A549 (cell line): Measurements from ENCODE around the gene USP22. TPM values are rescaled to one million over a fixed set of nuclear protein-coding genes. Genes with fewer than 3 reads are reported as not detected.
A peak's percentile ranks its signal among the peaks of the same experiment; 100 is the strongest.

Source experiments
- ATAC-seq, 2 experiments: fragments of 200-7000 bp in 1 of 2; fragments of >200 bp in 1 of 2; cut with Nextera tagmentation in 1 of 2; cut with Tn5 transposase in 1 of 2; 3 replicates each; pipeline versions ENCODE4 v1.8.0 to v1.9.1; 2018 to 2020; ENCODE audit warnings: mild to moderate bottlenecking in 1 of 2, moderate library complexity in 1 of 2
- CTCF ChIA-PET: fragments of 300-600 bp; sonication (Branson Sonifier 250); formaldehyde crosslinking; extraction: SDS; loops from one replicate; lab custom pipeline; 2021; ENCODE audit warnings: antibody characterized with exemption, inconsistent platforms; lab: Yijun Ruan, JAX
- POLR2A ChIA-PET: fragments of 350-600 bp; formaldehyde crosslinking; extraction: SDS; loops from one replicate; lab custom pipeline; 2021; ENCODE audit warnings: antibody characterized with exemption, inconsistent platforms; lab: Yijun Ruan, JAX
- DNase-seq, 2 experiments: peaks; one replicate each; pipeline versions ENCODE4 v3.0.0 to v3.0.0-alpha.2; 2011 to 2016; ENCODE audit warnings: low read depth in 1 of 2, low spot score in 1 of 2
- FAIRE-seq: peaks from 2 replicates; lab custom pipeline; 2011; peaks lifted over from hg19 to GRCh38; lab: Jason Lieb, UNC
- H3K27ac ChIP-seq, 2 experiments: fragments of >200 bp; sonication (Bioruptor Twin); formaldehyde crosslinking; 3 replicates each; pipeline ENCODE4 v1.5.1; 2016 to 2017
- H3K4me1 ChIP-seq: fragments of >200 bp; sonication (Bioruptor Twin); formaldehyde crosslinking; 3 replicates; pipeline ENCODE4 v1.6.1; 2016
- H3K4me2 ChIP-seq: fragments of >200 bp; sonication (Bioruptor Twin); formaldehyde crosslinking; 3 replicates; pipeline ENCODE4 v1.6.1; 2016
- H3K4me3 ChIP-seq: fragments of >200 bp; sonication (Bioruptor Twin); formaldehyde crosslinking; 3 replicates; pipeline ENCODE4 v1.5.1; 2016
- H3K9me3 ChIP-seq: fragments of >200 bp; sonication (Bioruptor Twin); formaldehyde crosslinking; 3 replicates; pipeline ENCODE4 v1.6.1; 2016
- CHD4 ChIP-seq: fragments of 200-600 bp; sonication (generic); IDR thresholded peaks from 2 replicates; pipeline ENCODE4 v1.6.1; 2016; ENCODE audit warnings: antibody characterized with exemption, mild to moderate bottlenecking, borderline replicate concordance
- EHMT2 ChIP-seq: fragments of 200-600 bp; sonication (generic); IDR thresholded peaks from 2 replicates; pipeline ENCODE4 v1.6.1; 2016; ENCODE audit warnings: antibody characterized with exemption, low read depth, mild to moderate bottlenecking, moderate library complexity
- ESRRA ChIP-seq: fragments of 150-350 bp; IDR thresholded peaks from 2 replicates; pipeline ENCODE4 v1.6.1; 2014; ENCODE audit warnings: mild to moderate bottlenecking, low read length, borderline replicate concordance
- FOSB ChIP-seq: fragments of 250-450 bp; sonication (Bioruptor Pico); IDR thresholded peaks from 2 replicates; pipeline ENCODE4 v1.5.0; 2020; ENCODE audit warnings: mild to moderate bottlenecking, moderate library complexity
- HDAC2 ChIP-seq: fragments of 200-600 bp; sonication (generic); IDR thresholded peaks from 2 replicates; pipeline ENCODE4 v1.6.1; 2016
- HOXB13 ChIP-seq: fragments of 250-450 bp; sonication (Bioruptor Pico); IDR thresholded peaks from 2 replicates; pipeline ENCODE4 v1.5.0; 2020; ENCODE audit warnings: low read depth, mild to moderate bottlenecking, moderate library complexity
- JUN ChIP-seq, 2 experiments: fragments of >200 bp; sonication (Bioruptor Twin); formaldehyde crosslinking; IDR thresholded peaks; 2 replicates in 1 of 2; 3 replicates in 1 of 2; pipeline ENCODE4 v1.6.1; 2016 to 2017
- KDM1A ChIP-seq: fragments of 200-600 bp; sonication (generic); IDR thresholded peaks from 2 replicates; pipeline ENCODE4 v1.6.1; 2016; ENCODE audit warnings: low read depth, mild to moderate bottlenecking
- KDM5A ChIP-seq: fragments of 200-600 bp; sonication (generic); IDR thresholded peaks from 2 replicates; pipeline ENCODE4 v1.6.1; 2016; ENCODE audit warnings: antibody characterized with exemption, mild to moderate bottlenecking
- MAFK ChIP-seq: fragments of 450-650 bp; IDR thresholded peaks from 2 replicates; pipeline ENCODE4 v1.6.1; 2014; ENCODE audit not compliant: partially characterized antibody
- NPAS2 ChIP-seq: fragments of 250-450 bp; sonication (Bioruptor Pico); IDR thresholded peaks from 2 replicates; pipeline ENCODE4 v1.8.0; 2022; ENCODE audit warnings: mild to moderate bottlenecking, moderate library complexity, borderline replicate concordance
- PHF8 ChIP-seq: fragments of 200-600 bp; sonication (generic); IDR thresholded peaks from 2 replicates; pipeline ENCODE4 v1.6.1; 2016; ENCODE audit warnings: low read depth, mild to moderate bottlenecking, antibody characterized with exemption, moderate library complexity, borderline replicate concordance
- POLR2A ChIP-seq: IDR thresholded peaks from 2 replicates; pipeline ENCODE4 v1.6.1; 2012; ENCODE audit warnings: mild to moderate bottlenecking, low read length
- POLR2AphosphoS2 ChIP-seq: conservative IDR thresholded peaks from 2 replicates; pipeline ENCODE4 v1.6.1; 2012; ENCODE audit warnings: low read length, improper control_type of control experiment, inconsistent platforms
- RCOR1 ChIP-seq: fragments of 150-350 bp; IDR thresholded peaks from 2 replicates; pipeline ENCODE4 v1.6.1; 2014; ENCODE audit warnings: antibody characterized with exemption, low read length, low read depth
- RFX5 ChIP-seq: fragments of 450-650 bp; IDR thresholded peaks from 2 replicates; pipeline ENCODE4 v1.7.1; 2014; ENCODE audit warnings: antibody characterized with exemption, mild to moderate bottlenecking, moderate library complexity
- SREBF2 ChIP-seq: fragments of 450-650 bp; IDR thresholded peaks from 2 replicates; pipeline ENCODE4 v1.6.1; 2014; ENCODE audit warnings: mild to moderate bottlenecking, moderate library complexity
- ZFP36 ChIP-seq: fragments of 450-650 bp; IDR thresholded peaks from 2 replicates; pipeline ENCODE4 v1.6.1; 2014; ENCODE audit warnings: borderline replicate concordance; ENCODE audit not compliant: partially characterized antibody
- ZSCAN20 ChIP-seq: fragments of 250-450 bp; sonication (Bioruptor Pico); IDR thresholded peaks from 2 replicates; pipeline ENCODE4 v1.8.0; 2022; ENCODE audit warnings: mild to moderate bottlenecking, moderate library complexity
- WGBS: methylation state at CpG from one replicate; pipeline ENCODE4 v1.1.6; 2017; ENCODE audit errors: missing lambda C conversion rate; 5-methylcytosine and 5-hydroxymethylcytosine counted together
- polyA plus RNA-seq, 4 experiments: library from polyadenylated mRNA; depleted of rRNA in 3 of 4; stranded (reverse); fragments of >200 nt; fragmentation: RNase III in 1 of 4; extraction: RNeasy Plus Mini Kit Qiagen cat#74134 plus additional on column Dnase treatment in 1 of 4; gene quantifications; 2 replicates in 3 of 4; 3 replicates in 1 of 4; pipeline ENCODE4 v1.2.3, GENCODE V29; 2011 to 2017
- TF ChIP-seq, protein P1 (sequence below): fragments of 150-350 bp; IDR thresholded peaks from 2 replicates; pipeline ENCODE4 v1.6.1; 2014; ENCODE audit warnings: low read depth, mild to moderate bottlenecking, low read length
- TF ChIP-seq, protein P2 (sequence below): fragments of 450-650 bp; IDR thresholded peaks from 2 replicates; pipeline ENCODE4 v1.6.1; 2014; ENCODE audit warnings: antibody characterized with exemption
- TF ChIP-seq, protein P3 (sequence below): IDR thresholded peaks from 2 replicates; pipeline ENCODE4 v1.6.1; 2012

Gene USP22
- polyA plus RNA-seq, 2 of the 4 experiments (the other 2 are of a cell fraction): 130 to 293 TPM

DNA sequence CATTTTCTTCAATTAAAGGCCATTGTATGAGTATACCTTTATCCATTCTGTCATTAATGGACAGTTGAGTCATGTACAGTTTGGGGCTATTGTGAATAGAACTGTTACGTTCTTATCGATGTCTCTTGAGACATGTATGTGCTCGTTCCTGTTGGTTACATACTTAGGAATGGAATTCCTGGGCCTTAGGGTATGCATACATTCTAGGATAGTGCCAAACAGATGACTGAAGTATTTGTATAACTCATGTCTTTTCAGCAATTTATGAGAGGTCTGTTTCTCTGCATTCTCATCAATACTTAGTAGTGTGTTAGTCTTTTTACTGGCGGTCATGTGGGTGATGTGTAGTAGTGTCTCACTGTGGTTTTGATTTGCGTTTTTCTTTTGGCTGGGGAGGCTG is 81.2 kb downstream of the USP22 start:
- no peak for TF ChIP-seq SREBF2
- TF ChIP-seq MAFK: no peak
- TF ChIP-seq FOSB (CRISPR knock-in tag): no peak
- no peak for TF ChIP-seq HDAC2
- TF ChIP-seq RFX5: no peak
- no peak for TF ChIP-seq HOXB13 (CRISPR knock-in tag)
- no peak for TF ChIP-seq POLR2AphosphoS2
- TF ChIP-seq CHD4: no peak
- TF ChIP-seq NPAS2: no peak
- TF ChIP-seq, protein P1, sequence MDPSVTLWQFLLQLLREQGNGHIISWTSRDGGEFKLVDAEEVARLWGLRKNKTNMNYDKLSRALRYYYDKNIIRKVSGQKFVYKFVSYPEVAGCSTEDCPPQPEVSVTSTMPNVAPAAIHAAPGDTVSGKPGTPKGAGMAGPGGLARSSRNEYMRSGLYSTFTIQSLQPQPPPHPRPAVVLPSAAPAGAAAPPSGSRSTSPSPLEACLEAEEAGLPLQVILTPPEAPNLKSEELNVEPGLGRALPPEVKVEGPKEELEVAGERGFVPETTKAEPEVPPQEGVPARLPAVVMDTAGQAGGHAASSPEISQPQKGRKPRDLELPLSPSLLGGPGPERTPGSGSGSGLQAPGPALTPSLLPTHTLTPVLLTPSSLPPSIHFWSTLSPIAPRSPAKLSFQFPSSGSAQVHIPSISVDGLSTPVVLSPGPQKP: no peak
- TF ChIP-seq KDM5A: no peak
- TF ChIP-seq, protein P2, sequence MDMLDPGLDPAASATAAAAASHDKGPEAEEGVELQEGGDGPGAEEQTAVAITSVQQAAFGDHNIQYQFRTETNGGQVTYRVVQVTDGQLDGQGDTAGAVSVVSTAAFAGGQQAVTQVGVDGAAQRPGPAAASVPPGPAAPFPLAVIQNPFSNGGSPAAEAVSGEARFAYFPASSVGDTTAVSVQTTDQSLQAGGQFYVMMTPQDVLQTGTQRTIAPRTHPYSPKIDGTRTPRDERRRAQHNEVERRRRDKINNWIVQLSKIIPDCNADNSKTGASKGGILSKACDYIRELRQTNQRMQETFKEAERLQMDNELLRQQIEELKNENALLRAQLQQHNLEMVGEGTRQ: no peak
- no peak for TF ChIP-seq EHMT2
- TF ChIP-seq, protein P3, sequence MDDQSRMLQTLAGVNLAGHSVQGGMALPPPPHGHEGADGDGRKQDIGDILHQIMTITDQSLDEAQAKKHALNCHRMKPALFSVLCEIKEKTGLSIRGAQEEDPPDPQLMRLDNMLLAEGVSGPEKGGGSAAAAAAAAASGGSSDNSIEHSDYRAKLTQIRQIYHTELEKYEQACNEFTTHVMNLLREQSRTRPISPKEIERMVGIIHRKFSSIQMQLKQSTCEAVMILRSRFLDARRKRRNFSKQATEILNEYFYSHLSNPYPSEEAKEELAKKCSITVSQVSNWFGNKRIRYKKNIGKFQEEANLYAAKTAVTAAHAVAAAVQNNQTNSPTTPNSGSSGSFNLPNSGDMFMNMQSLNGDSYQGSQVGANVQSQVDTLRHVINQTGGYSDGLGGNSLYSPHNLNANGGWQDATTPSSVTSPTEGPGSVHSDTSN: no peak
- no peak for TF ChIP-seq ZSCAN20 (CRISPR knock-in tag)
- TF ChIP-seq ESRRA: no peak
- no peak for TF ChIP-seq PHF8
- TF ChIP-seq JUN (IDR thresholded peaks at IDR 0.05): no peak
- no peak for TF ChIP-seq KDM1A
- TF ChIP-seq ZFP36: no peak
- ChIA-PET CTCF (interaction anchor here (1.0 to 1.2 kb wide), 2 partner anchors 17 to 32 kb away, joined by 3 read pairs; no protein-coding TSS in a partner anchor), POLR2A (no interaction called here)
- Histone ChIP-seq H3K4me2 (no peak overlapping the region), H3K27ac (no peak overlapping the region), H3K4me1 (no peaks in the 10 kb centered on the region), H3K9me3 (no peaks in the 10 kb centered on the region), H3K4me3 (no peak overlapping the region)
- DNase-seq (no peak), ATAC-seq (no peak), FAIRE-seq (peak; percentile 51)
- 66% methylated on average over 5 of the region's 5 CpGs for WGBS

DNA sequence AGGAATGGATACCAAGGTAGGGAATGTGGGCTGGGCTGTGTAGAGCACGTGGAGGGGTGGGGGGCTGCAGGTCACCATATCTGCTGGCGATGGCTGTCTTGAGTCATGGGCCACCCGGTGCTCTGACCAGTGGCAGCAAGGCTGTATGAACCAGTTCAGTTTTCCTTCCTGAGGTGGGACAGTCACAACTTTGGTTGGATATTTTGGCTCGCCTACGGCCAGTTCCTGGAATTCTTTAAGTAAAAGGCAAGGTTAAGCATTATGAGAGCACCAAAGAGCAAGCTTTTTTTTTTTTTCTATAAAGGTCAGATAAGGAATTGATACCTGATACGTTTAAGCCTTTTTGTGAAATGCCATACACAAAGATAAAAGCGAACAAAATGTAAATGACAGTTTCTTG is 81.9 kb downstream of the USP22 start:
- ATAC-seq: no peak; a peak in 1 of 6 replicates
- H3K27ac ChIP-seq: no peak overlapping the region
- POLR2A ChIA-PET: no interaction called here
- WGBS: 71% methylated on average over 6 of the region's 7 CpGs
- H3K4me3 ChIP-seq: no peak overlapping the region
- no peaks in the 10 kb centered on the region for H3K9me3 ChIP-seq
- peak; percentile 28 for FAIRE-seq
- no peak overlapping the region for H3K4me2 ChIP-seq
- CTCF ChIA-PET: interaction anchor here (0.6 to 1.2 kb wide), 3 partner anchors 16 to 143 kb away, joined by 3 read pairs; no protein-coding TSS in a partner anchor
- TF ChIP-seq PHF8: no peak
- TF ChIP-seq RFX5: no peak
- no peak for TF ChIP-seq FOSB (CRISPR knock-in tag)
- TF ChIP-seq MAFK: no peak
- no peak for TF ChIP-seq RCOR1
- TF ChIP-seq POLR2A: no peak
- no peak for TF ChIP-seq CHD4
- DNase-seq: no peak
- peaks cover 1% of the 10 kb centered on the region; the same call in 1 of the 3 replicates for H3K4me1 ChIP-seq
